OCI-LY1 (cell line): ENCODE results near the gene BCL2.
A peak's percentile ranks its signal among the peaks of the same experiment; 100 is the strongest.

ENCODE experiments used
- H2AFZ ChIP-seq: fragments of 200-600 bp; sonication (generic), shearing (Covaris generic); 2 replicates; pipeline ENCODE4 v1.6.0; 2014; ENCODE audit warnings: antibody characterized with exemption, mild to moderate bottlenecking, low read length
- H3F3A ChIP-seq: fragments of 200-600 bp; sonication (generic), shearing (Covaris generic); 2 replicates; pipeline ENCODE4 v1.6.0; 2014; ENCODE audit warnings: mild to moderate bottlenecking, antibody characterized with exemption, low read length, moderate library complexity; ENCODE audit not compliant: insufficient read depth
- H3K27ac ChIP-seq: fragments of 200-600 bp; sonication (generic); 2 replicates; pipeline ENCODE4 v1.5.1; 2014; ENCODE audit warnings: low read length, mixed run types, mild to moderate bottlenecking, low read depth; ENCODE audit not compliant: poor library complexity, severe bottlenecking
- H3K27me3 ChIP-seq: fragments of 200-600 bp; sonication (generic); 2 replicates; pipeline ENCODE4 v1.6.0; 2014; ENCODE audit warnings: antibody characterized with exemption, mild to moderate bottlenecking, low read length, moderate library complexity; ENCODE audit not compliant: insufficient read depth
- H3K36me3 ChIP-seq: fragments of 200-600 bp; sonication (generic); 2 replicates; pipeline ENCODE4 v1.6.1; 2014; ENCODE audit warnings: mild to moderate bottlenecking, antibody characterized with exemption, low read length, moderate library complexity, mixed read lengths; ENCODE audit not compliant: insufficient read depth
- H3K4me1 ChIP-seq: fragments of 200-600 bp; sonication (generic); 2 replicates; pipeline ENCODE4 v1.5.1; 2014; ENCODE audit warnings: mild to moderate bottlenecking, low read length, moderate library complexity; ENCODE audit not compliant: insufficient read depth, severe bottlenecking
- H3K4me2 ChIP-seq: fragments of 200-600 bp; sonication (generic), shearing (Covaris generic); 2 replicates; pipeline ENCODE4 v1.6.1; 2014; ENCODE audit warnings: low read length
- H3K4me3 ChIP-seq: fragments of 200-600 bp; sonication (generic); 2 replicates; pipeline ENCODE4 v1.5.1; 2014; ENCODE audit warnings: low read length, low read depth, mild to moderate bottlenecking, mixed read lengths; ENCODE audit not compliant: poor library complexity, severe bottlenecking
- H3K79me2 ChIP-seq: fragments of 200-600 bp; shearing (Covaris generic); 2 replicates; pipeline ENCODE4 v1.6.1; 2016; ENCODE audit warnings: mixed run types, low read length, mixed read lengths; ENCODE audit not compliant: insufficient read depth
- H3K9ac ChIP-seq: fragments of 200-600 bp; sonication (generic), shearing (Covaris generic); 2 replicates; pipeline ENCODE4 v1.6.1; 2014; ENCODE audit warnings: mild to moderate bottlenecking, low read length, mixed read lengths
- H3K9me2 ChIP-seq: fragments of 200-600 bp; sonication (generic), shearing (Covaris generic); 2 replicates; pipeline ENCODE4 v1.6.1; 2014; ENCODE audit warnings: low read depth, mild to moderate bottlenecking, low read length, mixed read lengths
- H3K9me3 ChIP-seq: fragments of 200-600 bp; shearing (Covaris generic); 2 replicates; pipeline ENCODE4 v1.6.1; 2014; ENCODE audit warnings: low read length, mixed read lengths
- H4K20me1 ChIP-seq: fragments of 200-600 bp; sonication (generic), shearing (Covaris generic); 2 replicates; pipeline ENCODE4 v1.6.0; 2016; ENCODE audit warnings: mild to moderate bottlenecking, low read length; ENCODE audit not compliant: insufficient read depth
- CTCF ChIP-seq: fragments of 200-600 bp; sonication (generic), shearing (Covaris generic); IDR thresholded peaks from 2 replicates; pipeline ENCODE4 v1.5.1; 2017; ENCODE audit warnings: mild to moderate bottlenecking, antibody characterized with exemption, low read length, moderate library complexity, mixed read lengths
- EZH2 ChIP-seq: fragments of 200-600 bp; sonication (generic), shearing (Covaris generic); IDR thresholded peaks from 2 replicates; pipeline ENCODE4 v1.8.0; 2017; ENCODE audit warnings: borderline replicate concordance, mixed run types, mild to moderate bottlenecking, antibody characterized with exemption, low read length, moderate library complexity, mixed read lengths

Gene BCL2

GRCh38 chr18:63181706-63182309 is 137.8 kb downstream of the BCL2 start:
- no peaks in the 10 kb centered on the region for H3K9me3 ChIP-seq
- peak overlapping the region; percentile 16; the same call in 1 of the 2 replicates for H3K4me2 ChIP-seq
- H3K4me3 ChIP-seq = no peak overlapping the region
- peaks cover 93% of the 10 kb centered on the region for H3K36me3 ChIP-seq
- H3K4me1 ChIP-seq = peaks cover 93% of the 10 kb centered on the region
- no peaks in the 10 kb centered on the region for H3F3A ChIP-seq
- no peak overlapping the region for H3K9ac ChIP-seq
- peaks cover 82% of the 10 kb centered on the region for H3K79me2 ChIP-seq
- no peaks in the 10 kb centered on the region for H3K9me2 ChIP-seq
- TF ChIP-seq CTCF (no peak), EZH2 (no peak)
- H2AFZ ChIP-seq = no peak overlapping the region
- H3K27ac ChIP-seq = peak overlapping the region; percentile 36
- no peaks in the 10 kb centered on the region for H3K27me3 ChIP-seq
- H4K20me1 ChIP-seq = no peaks in the 10 kb centered on the region

DNA sequence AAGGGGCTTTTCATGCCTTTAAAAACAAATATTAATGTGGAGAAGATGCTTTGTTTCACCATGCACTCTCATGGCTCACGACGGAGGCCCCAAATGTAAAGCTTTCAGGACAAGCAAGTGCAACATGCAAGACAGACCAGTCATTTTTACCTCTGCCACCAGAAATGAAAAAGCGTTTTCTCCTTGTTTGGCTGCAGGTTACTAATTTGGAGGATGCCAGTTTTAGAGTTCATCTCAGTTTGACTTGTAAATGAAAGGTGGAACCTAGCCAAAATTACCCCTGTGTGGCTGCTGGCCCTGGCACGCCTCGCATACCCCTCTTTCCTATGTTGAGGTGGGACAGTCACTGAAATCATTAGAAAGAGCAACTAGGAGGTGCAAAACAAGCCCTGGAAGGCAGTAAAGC is 138.6 kb downstream of the BCL2 start:
- H3K4me2 ChIP-seq = peak overlapping the region; percentile 16; the same call in 1 of the 2 replicates

DNA sequence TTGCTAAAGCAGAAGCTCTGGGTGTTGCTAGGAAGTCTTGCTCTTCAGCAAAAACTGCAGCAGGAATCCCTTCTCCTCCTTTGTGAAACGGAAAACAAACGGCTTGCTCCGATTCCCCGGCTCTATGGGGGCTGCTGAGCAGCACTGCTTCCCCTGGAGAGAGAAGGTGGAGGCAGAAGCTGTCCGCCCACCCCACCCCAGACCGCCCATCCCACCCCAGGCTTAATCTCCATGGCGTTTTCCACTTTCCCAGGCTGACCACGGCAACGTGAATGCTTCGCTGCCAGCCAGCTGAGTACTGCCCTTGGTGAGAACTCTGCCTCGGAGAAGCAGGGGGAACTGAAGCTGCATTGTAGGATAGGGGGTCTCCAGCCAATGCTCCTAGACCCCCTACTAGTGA is 139.2 kb downstream of the BCL2 start:
- no peak overlapping the region for H2AFZ ChIP-seq
- no peaks in the 10 kb centered on the region for H3K27me3 ChIP-seq
- H3K9me2 ChIP-seq = no peaks in the 10 kb centered on the region
- no peaks in the 10 kb centered on the region for H3F3A ChIP-seq
- no peaks in the 10 kb centered on the region for H3K9me3 ChIP-seq
- no peak overlapping the region for H3K4me3 ChIP-seq
- H3K4me2 ChIP-seq = no peak overlapping the region
- H3K9ac ChIP-seq = no peak overlapping the region
- H3K27ac ChIP-seq = peak overlapping the region; percentile 36
- H3K36me3 ChIP-seq = peaks cover 93% of the 10 kb centered on the region
- H3K79me2 ChIP-seq = peaks cover 84% of the 10 kb centered on the region
- H3K4me1 ChIP-seq = peaks cover 91% of the 10 kb centered on the region
- TF ChIP-seq EZH2 = no peak
- TF ChIP-seq CTCF = no peak
- H4K20me1 ChIP-seq = no peaks in the 10 kb centered on the region

More for the DNA sequence above, 138.6 kb downstream of the BCL2 start:
- H3K36me3 ChIP-seq = peaks cover 93% of the 10 kb centered on the region
- H3K27me3 ChIP-seq = no peaks in the 10 kb centered on the region
- H3K4me1 ChIP-seq = peaks cover 91% of the 10 kb centered on the region
- no peaks in the 10 kb centered on the region for H3F3A ChIP-seq
- no peak overlapping the region for H3K9ac ChIP-seq
- H3K9me3 ChIP-seq = no peaks in the 10 kb centered on the region
- peaks cover 82% of the 10 kb centered on the region for H3K79me2 ChIP-seq
- H3K9me2 ChIP-seq = no peaks in the 10 kb centered on the region
- no peak overlapping the region for H2AFZ ChIP-seq
- peak overlapping the region; percentile 36 for H3K27ac ChIP-seq
- no peaks in the 10 kb centered on the region for H4K20me1 ChIP-seq
- H3K4me3 ChIP-seq = no peak overlapping the region
- no peak for TF ChIP-seq EZH2
- no peak for TF ChIP-seq CTCF
